ENCODE measurements around the gene ANKRD44. TPM values are rescaled to one million over a fixed set of nuclear protein-coding genes. Genes with fewer than 3 reads are reported as not detected.

The ANKRD44 gene
- polyA plus RNA-seq, 2 of the 4 experiments (the other 2 are of a cell fraction), result 0.97 to 5.9 TPM

DNA sequence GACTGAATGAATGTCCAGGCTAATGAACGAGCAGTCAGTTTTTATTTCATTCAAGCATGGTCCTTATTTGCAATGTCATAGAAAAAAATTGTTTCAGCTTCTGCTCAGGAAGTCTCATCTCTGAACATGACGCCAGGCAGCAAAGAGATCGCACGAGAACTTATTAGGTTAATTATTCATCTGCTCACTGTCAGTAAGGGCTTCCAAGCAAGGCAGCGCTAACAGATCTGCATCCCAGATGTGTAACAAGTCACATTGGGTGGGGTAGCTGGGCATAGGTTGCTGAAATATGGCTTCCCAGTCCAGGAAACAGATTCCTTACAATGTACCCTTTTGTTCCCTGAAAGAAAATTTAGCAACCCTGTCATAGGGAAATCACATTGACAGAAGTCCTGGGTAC is 63.5 kb downstream of the ANKRD44 start:
- Histone ChIP-seq H3K4me2 (no peak overlapping the region), H3K27ac (no peak overlapping the region), H3K4me3 (no peak overlapping the region), H3K9me3 (no peaks in the 10 kb centered on the region), H3K4me1 (no peaks in the 10 kb centered on the region)
- ChIA-PET POLR2A (no interaction called here), CTCF (no interaction called here)
- DNase-seq (ENCODE audit: low read depth in 1 of 2, low spot score in 1 of 2) (no peak), FAIRE-seq (no peak), ATAC-seq (no peak)
- TF ChIP-seq HOXB13 (CRISPR knock-in tag; IDR thresholded peaks at IDR 0.05; ENCODE audit: low read depth), result no peak
- no peak for TF ChIP-seq FOSB (CRISPR knock-in tag; IDR thresholded peaks at IDR 0.05)
- TF ChIP-seq HOXB5 (CRISPR knock-in tag; IDR thresholded peaks at IDR 0.05), result no peak
- no peak for TF ChIP-seq GATA3 (IDR thresholded peaks at IDR 0.05; ENCODE audit: borderline replicate concordance)
- no peak for TF ChIP-seq HEYL (CRISPR knock-in tag; IDR thresholded peaks at IDR 0.05)
- TF ChIP-seq ELK1 (IDR thresholded peaks at IDR 0.05; ENCODE audit: low read depth, low read length), result no peak
- TF ChIP-seq CTCF (IDR thresholded peaks at IDR 0.05), result no peak
- TF ChIP-seq, protein P1, sequence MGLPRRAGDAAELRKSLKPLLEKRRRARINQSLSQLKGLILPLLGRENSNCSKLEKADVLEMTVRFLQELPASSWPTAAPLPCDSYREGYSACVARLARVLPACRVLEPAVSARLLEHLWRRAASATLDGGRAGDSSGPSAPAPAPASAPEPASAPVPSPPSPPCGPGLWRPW (IDR thresholded peaks at IDR 0.05), result no peak
- no peak for TF ChIP-seq TP53 (CRISPR knock-in tag; IDR thresholded peaks at IDR 0.05)
- no peak for TF ChIP-seq CHD2 (IDR thresholded peaks at IDR 0.05; ENCODE audit: low read length, partially characterized antibody)
- TF ChIP-seq ESRRA (IDR thresholded peaks at IDR 0.05; ENCODE audit: borderline replicate concordance, low read length), result no peak
- no peak for TF ChIP-seq RNF2 (IDR thresholded peaks at IDR 0.05; ENCODE audit: borderline replicate concordance, low read depth)
- WGBS (ENCODE audit: missing lambda C conversion rate), result 82% methylated on average over 5 of the region's 5 CpGs

DNA sequence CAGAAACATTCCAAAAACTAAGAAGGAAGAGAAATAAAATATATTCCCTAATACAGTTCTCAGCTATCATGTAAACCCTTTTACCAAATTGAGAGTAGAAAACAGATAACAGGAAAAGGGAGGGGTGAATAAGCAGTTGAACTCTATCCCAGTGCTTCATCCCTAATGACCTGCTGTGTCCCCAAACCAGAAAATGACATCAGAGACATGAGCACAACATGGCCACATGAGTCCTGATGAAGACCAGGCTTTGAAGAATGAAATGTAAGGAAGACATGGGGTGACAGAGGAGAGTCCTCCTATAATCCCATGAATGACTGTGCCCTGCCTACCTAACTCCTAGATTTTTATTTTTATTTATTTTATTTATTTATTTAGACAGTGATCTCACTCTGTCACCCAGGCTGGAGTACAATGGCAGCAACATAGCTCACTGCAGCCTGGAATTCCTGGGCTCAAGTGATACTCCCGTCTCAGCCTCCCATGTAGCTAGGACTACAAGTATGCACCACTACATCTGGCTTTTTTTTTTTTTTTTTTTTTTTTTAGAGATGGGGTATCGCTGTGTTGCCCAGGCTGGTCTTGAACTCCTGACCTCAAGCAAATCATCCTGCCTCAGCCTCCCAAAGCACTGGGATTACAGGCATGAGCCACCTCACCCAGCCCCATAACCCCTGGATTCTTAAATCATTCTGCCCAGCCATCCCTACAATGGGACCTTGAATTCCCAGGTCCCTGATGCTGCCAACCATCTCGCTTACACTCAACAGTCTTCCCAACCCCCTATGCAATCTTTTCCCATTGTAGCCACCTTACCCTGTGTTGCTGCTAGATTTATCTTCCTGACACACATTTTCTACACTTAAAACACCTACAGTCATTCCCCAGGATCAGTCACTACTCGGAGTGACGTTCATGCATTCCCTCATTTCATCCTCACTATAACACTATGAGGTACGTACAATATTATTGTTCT is 64.5 kb downstream of the ANKRD44 start:
- DNase-seq (ENCODE audit: low read depth in 1 of 2, low spot score in 1 of 2) (no peak), ATAC-seq (no peak), FAIRE-seq (no peak)
- TF ChIP-seq MAX (IDR thresholded peaks at IDR 0.05) (no peak), HOXA7 (CRISPR knock-in tag; IDR thresholded peaks at IDR 0.05) (no peak), FOSB (CRISPR knock-in tag; IDR thresholded peaks at IDR 0.05) (no peak), ELK1 (IDR thresholded peaks at IDR 0.05; ENCODE audit: low read depth, low read length) (no peak), PHF8 (IDR thresholded peaks at IDR 0.05; ENCODE audit: borderline replicate concordance, low read depth) (no peak), MYC (IDR thresholded peaks at IDR 0.05; ENCODE audit: borderline replicate concordance, low read length) (no peak), CHD2 (IDR thresholded peaks at IDR 0.05; ENCODE audit: low read length, partially characterized antibody) (no peak), TP53 (CRISPR knock-in tag; IDR thresholded peaks at IDR 0.05) (no peak), RAD21 (conservative IDR thresholded peaks at IDR 0.05 in 1 of 2, IDR thresholded peaks at IDR 0.05 in 1 of 2) (no peak), NFE2L2 (conservative IDR thresholded peaks at IDR 0.05; ENCODE audit: low read length) (no peak), ZNF302 (CRISPR knock-in tag; IDR thresholded peaks at IDR 0.05) (no peak), MAZ (IDR thresholded peaks at IDR 0.05; ENCODE audit: borderline replicate concordance, low read depth, low read length) (no peak), GATA3 (IDR thresholded peaks at IDR 0.05; ENCODE audit: borderline replicate concordance) (no peak), SMC3 (IDR thresholded peaks at IDR 0.05) (no peak), HOXB13 (CRISPR knock-in tag; IDR thresholded peaks at IDR 0.05; ENCODE audit: low read depth) (no peak), EP300 (IDR thresholded peaks at IDR 0.05) (no peak), RCOR1 (IDR thresholded peaks at IDR 0.05; ENCODE audit: low read depth, low read length) (no peak), NR3C1 (IDR thresholded peaks at IDR 0.05) (no peak), FOSL2 (IDR thresholded peaks at IDR 0.05) (no peak), FOSL2 (CRISPR knock-in tag; IDR thresholded peaks at IDR 0.05) (no peak)
- no peak overlapping the region for H3K4me2 ChIP-seq
- POLR2A ChIA-PET, result no interaction called here
- H3K4me1 ChIP-seq, result no peaks in the 10 kb centered on the region
- 90% methylated on average over 5 of the region's 6 CpGs for WGBS (ENCODE audit: missing lambda C conversion rate)
- CTCF ChIA-PET, result no interaction called here
- no peak overlapping the region for H3K4me3 ChIP-seq
- no peak overlapping the region for H3K27ac ChIP-seq
- H3K9me3 ChIP-seq, result no peaks in the 10 kb centered on the region

Data from A549 (cell line).